Ovary (tissue), 9 donors: ENCODE results near the gene EVA1A. TPM values are rescaled to one million over a fixed set of nuclear protein-coding genes. Genes with fewer than 3 reads are reported as not detected.

Source experiments
- DNase-seq, 5 donors: peaks; one replicate each; pipeline ENCODE4 v3.0.0-alpha.2; 2019 to 2020
- H3K27ac ChIP-seq, 2 donors: fragments of 200-600 bp; one replicate each; pipeline versions ENCODE4 v1.5.1 to v1.8.0; 2019 to 2022
- H3K27me3 ChIP-seq: fragments of 200-600 bp; one replicate; pipeline ENCODE4 v1.8.0; 2022
- H3K36me3 ChIP-seq: fragments of 200-600 bp; sonication (generic); one replicate; pipeline ENCODE4 v1.5.1; 2019
- H3K4me1 ChIP-seq: one replicate; pipeline ENCODE4 v1.8.1; 2013; ENCODE audit warnings: mild to moderate bottlenecking, moderate library complexity; ENCODE audit not compliant: insufficient read depth
- H3K4me3 ChIP-seq: fragments of 200-600 bp; sonication (generic); one replicate; pipeline ENCODE4 v1.5.1; 2017
- H3K9me3 ChIP-seq, 2 donors: fragments of 200-600 bp in 1 of 2; sonication (generic) in 1 of 2; one replicate each; pipeline versions ENCODE4 v1.5.1 to v1.8.1; 2013 to 2019; ENCODE audit warnings: mild to moderate bottlenecking in 1 of 2, moderate library complexity in 1 of 2
- CTCF ChIP-seq, 3 donors: fragments of 450-650 bp in 2 of 3; fragments of 200-600 bp in 1 of 3; IDR thresholded peaks; one replicate each; pipeline versions ENCODE4 v1.5.1 to v1.8.0; 2016 to 2022; ENCODE audit warnings: antibody characterized with exemption in 3 of 3, mild to moderate bottlenecking in 1 of 3
- EP300 ChIP-seq: sonication (generic); formaldehyde crosslinking; IDR thresholded peaks from one replicate; pipeline ENCODE4 v1.6.1; 2017; ENCODE audit warnings: antibody characterized with exemption
- POLR2A ChIP-seq: fragments of 450-650 bp; IDR thresholded peaks from one replicate; pipeline ENCODE4 v1.6.1; 2017; ENCODE audit warnings: antibody characterized with exemption, mild to moderate bottlenecking, moderate library complexity
- WGBS, 3 donors: extraction: QIAGEN DNeasy Blood & Tissue Kit in 1 of 3; methylation state at CpG; one replicate each; pipeline versions ENCODE4 v1.1.5 to v1.1.7; 2013 to 2017; 5-methylcytosine and 5-hydroxymethylcytosine counted together
- intact Hi-C, 4 donors: fragments of 100-400 bp; cut with DNase I; formaldehyde crosslinking; loops; one replicate each; pipeline versions ENCODE4 v1.11.0 to v1.15.1; 2022 to 2023
- polyA plus RNA-seq, 2 donors: library from polyadenylated mRNA; stranded (reverse); fragments of 200-250 nt in 1 of 2; fragments of 350-450 nt in 1 of 2; fragmentation: Illumina TruSeq in 1 of 2; extraction: RNeasy Lipid Tissue Mini Kit (QIAGEN cat#74804) in 1 of 2; gene quantifications; one replicate each; pipeline ENCODE4 v1.2.3, GENCODE V29; 2013 to 2014
- total RNA-seq, 7 donors: library from RNA; depleted of rRNA in 2 of 7; stranded (reverse); fragments of >200 nt in 2 of 7; fragmentation: NEBNext Ultra II Directional in 3 of 7; extraction: Animal tissue kit (Norgen Biotek cat#: 25700) in 3 of 7; gene quantifications; one replicate each; pipeline versions ENCODE4 v1.1.0 to v1.2.4, GENCODE V29; 2016 to 2023
- donor health status: DM: no; HTN: no; CAD: no; lungs with moderate emphysema.
- donor health status: DM: no; HTN: no; CAD: no.
- donor health status: Bipolar disorder and iron deficiency.
- donor health status: DM: yes; HTN: yes; CAD: no.
- donor health status: DM: no; HTN: no; CAD: no.
- donor health status: DM: yes; HTN: yes; CAD: no.

Gene EVA1A
- total and polyA plus RNA-seq, 9 donors = 0.62 to 12.2 (median 1.4) TPM

GRCh38 chr2:75594596-75594995 lies 33.9 kb upstream of the EVA1A start:
- Histone ChIP-seq H3K27ac (no peak overlapping the region), H3K27me3 (no peaks in the 10 kb centered on the region), H3K9me3 (no peaks in the 10 kb centered on the region), H3K4me1 (no peaks in the 10 kb centered on the region), H3K4me3 (no peak overlapping the region), H3K36me3 (no peaks in the 10 kb centered on the region)
- DNase-seq = no peak
- intact Hi-C loops = no loop called here
- WGBS, 3 donors = 16 to 42% (median 17%) methylated on average over 3 of the region's 3 CpGs
- TF ChIP-seq POLR2A (no peak), EP300 (no peak), CTCF (IDR thresholded peaks at IDR 0.05) (no peak)

GRCh38 chr2:75592888-75593287 lies 32.1 kb upstream of the EVA1A start:
- H3K27ac ChIP-seq = no peak overlapping the region
- no peak overlapping the region for H3K4me3 ChIP-seq
- no peaks in the 10 kb centered on the region for H3K27me3 ChIP-seq
- WGBS, 3 donors = 94 to 95% (median 94%) methylated on average over 5 of the region's 5 CpGs
- no peaks in the 10 kb centered on the region for H3K36me3 ChIP-seq
- DNase-seq = no peak
- H3K4me1 ChIP-seq = no peaks in the 10 kb centered on the region
- no peaks in the 10 kb centered on the region for H3K9me3 ChIP-seq
- intact Hi-C loops = no loop called here
- TF ChIP-seq CTCF (IDR thresholded peaks at IDR 0.05) (no peak), POLR2A (no peak), EP300 (no peak)

- H3K27me3 ChIP-seq = no peaks in the 10 kb centered on the region
These were observed 31.3 kb upstream of the EVA1A start for GRCh38 chr2:75592030-75592429.

GRCh38 chr2:75589391-75590105 lies 28.8 kb upstream of the EVA1A start:
- Histone ChIP-seq H3K27me3 (no peaks in the 10 kb centered on the region), H3K27ac (no peak overlapping the region), H3K9me3 (no peaks in the 10 kb centered on the region), H3K36me3 (no peaks in the 10 kb centered on the region), H3K4me1 (no peaks in the 10 kb centered on the region), H3K4me3 (no peak overlapping the region)
- no peak for DNase-seq
- 15 to 18% (median 17%) methylated on average over 4 of the region's 4 CpGs for WGBS, 3 donors
- intact Hi-C loops = no loop called here
- no peak for TF ChIP-seq POLR2A
- no peak for TF ChIP-seq EP300
- TF ChIP-seq CTCF (IDR thresholded peaks at IDR 0.05) = no peak

More at GRCh38 chr2:75592030-75592429, 31.3 kb upstream of the EVA1A start:
- Histone ChIP-seq H3K4me3 (no peak overlapping the region), H3K27ac (no peak overlapping the region), H3K36me3 (no peaks in the 10 kb centered on the region), H3K9me3 (no peaks in the 10 kb centered on the region), H3K4me1 (no peaks in the 10 kb centered on the region)
- no peak for DNase-seq
- intact Hi-C loops = no loop called here
- 48 to 53% (median 50%) methylated on average over 4 of the region's 4 CpGs for WGBS, 3 donors
- no peak for TF ChIP-seq CTCF (IDR thresholded peaks at IDR 0.05)
- TF ChIP-seq POLR2A = no peak
- TF ChIP-seq EP300 = no peak
